Kasumi-1 (cell line): ENCODE data around the gene SPTBN2.
"Not testable (repeated sequence)": the region's sequence is repeated elsewhere in the genome, so short reads cannot be mapped to it uniquely, and the experiment has no call there.

ENCODE experiments used
- DNase-seq, 2 experiments: peaks; one replicate each; lab custom pipeline; 2025; lab: John Stamatoyannopoulos, UW

The SPTBN2 gene

DNA sequence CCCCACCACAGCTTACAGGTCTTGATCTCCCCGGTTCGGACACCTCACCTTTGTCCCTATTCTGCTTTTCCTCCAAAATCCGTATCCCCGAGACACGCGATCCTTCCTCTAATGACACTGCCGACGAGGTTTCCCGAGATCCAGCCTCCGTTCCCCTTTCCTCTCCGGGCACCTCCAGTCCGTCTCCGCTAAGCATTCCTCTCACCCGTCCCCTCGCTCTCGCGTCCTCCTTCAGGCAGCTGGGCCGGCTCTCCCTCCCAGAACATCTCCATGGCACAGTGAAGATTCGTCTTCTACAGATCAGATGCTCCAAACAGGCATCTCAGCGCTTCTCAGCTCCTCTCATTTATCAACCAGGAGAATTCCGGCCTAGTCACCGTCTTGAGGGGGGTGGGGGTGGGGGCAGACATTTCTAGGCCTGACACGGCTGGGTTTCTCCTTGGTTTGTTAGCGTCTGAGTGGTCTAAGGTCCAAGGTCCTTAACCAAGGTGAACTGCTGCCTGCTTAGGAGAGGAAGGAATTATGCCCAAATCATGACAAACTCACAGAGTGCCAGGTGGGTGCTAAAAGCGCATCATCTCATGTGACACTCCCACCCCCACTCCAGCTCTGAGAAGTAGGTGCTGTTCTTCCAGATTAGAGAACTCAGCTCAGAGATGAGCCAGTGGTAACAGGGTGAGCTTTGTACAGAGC, at the start of gene SPTBN2:
Gene SPTBN2 (minus strand): TSS at position 524 of the 693 bp plus-strand sequence. CDS start 7,976 bp downstream, outside the sequence.
- DNase-seq, result no peak

DNA sequence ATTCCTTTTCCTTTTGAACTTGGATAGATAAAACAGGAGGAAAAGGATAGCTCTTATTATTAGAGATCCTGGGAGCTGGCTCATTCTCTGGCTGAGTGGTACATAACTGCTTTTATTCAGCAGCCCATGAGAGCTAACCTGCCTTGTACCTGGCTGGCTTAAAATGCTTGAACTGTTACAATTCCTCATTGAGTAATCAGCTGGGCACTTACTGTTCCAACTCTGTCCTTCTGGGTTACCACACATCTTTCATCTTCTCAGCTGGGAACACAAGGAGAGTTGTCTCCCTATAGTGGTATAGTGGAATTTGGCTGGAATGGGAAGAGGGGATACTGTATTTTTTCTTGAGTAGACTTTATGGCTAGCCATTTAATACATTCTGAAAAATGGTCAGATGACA, 39.8 kb upstream of the SPTBN2 start:
- DNase-seq, result no peak

DNA sequence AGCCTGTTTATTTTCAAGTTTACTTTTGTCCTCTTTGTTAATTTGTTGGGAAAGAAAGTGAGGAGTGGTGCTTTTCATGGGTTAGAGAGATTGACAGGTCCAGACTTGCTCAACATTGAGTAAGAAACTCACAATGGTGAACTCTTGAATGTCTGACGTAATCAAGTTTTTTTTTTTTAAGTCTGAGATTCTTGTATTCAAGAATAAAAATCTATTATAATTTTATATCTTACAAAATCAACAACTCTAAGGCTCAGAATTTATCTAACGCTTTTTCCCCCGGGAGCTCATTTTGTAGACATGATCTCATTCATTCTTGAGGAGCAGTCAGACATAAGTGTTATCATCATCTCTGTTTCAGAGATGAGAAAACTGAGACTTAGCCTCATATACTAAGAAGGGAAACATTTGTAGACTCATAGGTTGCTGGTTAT, 39.1 kb upstream of the SPTBN2 start:
- no peak for DNase-seq

DNA sequence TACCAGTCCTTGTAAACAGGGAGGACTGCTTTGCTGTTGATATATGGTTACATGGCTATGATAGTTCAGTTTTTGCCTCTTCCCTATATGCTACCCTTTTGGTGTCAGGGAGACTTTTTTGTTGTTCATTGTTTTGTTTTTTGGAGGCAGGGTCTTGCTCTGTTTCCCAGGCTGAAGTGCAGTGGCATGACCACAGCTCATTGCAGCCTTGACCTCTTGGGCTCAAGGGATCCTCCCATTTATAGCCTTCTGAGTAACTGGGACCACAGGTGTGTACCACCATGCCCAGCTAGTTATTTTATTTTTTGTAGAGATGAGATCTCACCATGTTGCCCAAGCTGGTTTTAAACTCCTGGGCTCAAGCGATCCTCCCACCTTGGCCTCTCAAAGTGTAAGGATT, 38.6 kb upstream of the SPTBN2 start:
- DNase-seq, result no peak

DNA sequence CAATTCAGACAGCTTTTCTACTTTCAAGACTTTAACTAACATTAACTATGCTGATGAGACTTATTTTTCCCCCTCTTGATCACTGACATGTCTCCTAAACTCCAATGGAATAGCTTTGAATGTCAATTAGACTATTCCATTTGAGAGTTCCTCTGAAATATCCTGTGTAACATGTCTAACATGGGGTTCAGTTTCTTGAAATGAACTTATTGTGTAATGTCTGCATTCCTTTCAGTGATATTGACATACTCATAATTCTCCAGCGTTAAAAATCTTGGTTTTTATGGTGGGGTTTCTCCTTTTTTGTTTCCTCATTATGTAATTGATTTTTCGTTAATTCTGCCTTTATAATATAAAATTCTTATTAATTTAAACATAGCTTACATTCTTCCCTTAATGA, 37.7 kb upstream of the SPTBN2 start:
- DNase-seq, result no peak

DNA sequence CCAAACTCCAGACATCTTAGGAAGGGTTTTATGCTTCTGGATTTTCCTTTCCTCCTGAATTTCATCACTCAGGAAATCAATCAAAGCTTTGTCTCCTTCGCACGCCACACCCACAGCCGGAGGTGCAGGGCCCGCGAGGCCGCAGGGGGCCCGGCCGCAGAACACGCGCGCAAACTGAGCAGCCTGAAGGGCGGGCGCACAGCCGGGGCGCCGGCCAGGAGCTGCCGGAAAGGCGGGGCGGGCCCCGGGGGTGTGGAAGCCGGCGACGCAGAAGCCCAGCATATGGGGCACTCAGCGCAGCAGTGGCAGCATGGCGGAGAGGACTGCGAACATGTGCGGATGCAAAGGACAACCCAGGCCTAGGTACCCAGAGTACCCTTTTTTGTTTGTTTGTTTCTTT, 33.1 kb upstream of the SPTBN2 start:
- no peak for DNase-seq

DNA sequence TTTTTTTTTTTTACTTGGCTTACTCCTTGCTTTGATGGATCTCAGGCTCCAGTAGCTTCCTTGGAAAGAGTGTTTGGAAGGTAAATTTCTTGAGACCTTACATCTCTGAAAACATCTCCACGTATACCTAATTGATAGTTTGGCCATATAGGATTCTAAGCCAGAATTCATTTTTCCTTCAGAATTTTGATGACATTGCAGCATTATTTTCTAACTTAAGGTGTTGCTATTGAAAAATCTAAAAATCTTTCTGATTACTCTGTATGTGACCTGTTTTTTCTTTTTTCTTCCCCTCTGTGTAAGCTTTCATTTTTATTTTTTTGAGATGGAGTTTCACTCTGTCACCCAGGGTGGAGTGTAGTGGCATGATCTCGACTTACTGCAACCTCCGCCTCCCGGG, 23.1 kb upstream of the SPTBN2 start:
- DNase-seq, result no peak

DNA sequence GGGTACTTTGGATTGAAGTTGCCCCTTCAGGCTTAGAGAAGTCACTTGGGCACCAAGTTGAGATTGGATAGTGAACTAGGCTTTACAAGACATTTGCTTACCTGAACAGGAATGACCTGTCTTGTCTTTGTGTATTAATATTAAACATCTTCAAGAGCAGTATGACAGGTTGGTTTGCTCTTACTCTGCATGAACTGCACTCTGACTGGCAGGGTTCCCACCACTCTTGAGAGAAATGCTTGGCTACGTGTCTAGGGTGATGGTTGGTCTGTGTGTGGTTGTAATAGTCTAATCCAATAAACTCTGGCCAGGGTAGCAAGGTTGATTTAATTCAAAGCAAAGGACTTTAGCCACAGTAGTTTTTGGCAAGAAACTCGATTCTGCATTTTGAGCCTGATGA, 20.1 kb upstream of the SPTBN2 start:
- DNase-seq, result no peak

DNA sequence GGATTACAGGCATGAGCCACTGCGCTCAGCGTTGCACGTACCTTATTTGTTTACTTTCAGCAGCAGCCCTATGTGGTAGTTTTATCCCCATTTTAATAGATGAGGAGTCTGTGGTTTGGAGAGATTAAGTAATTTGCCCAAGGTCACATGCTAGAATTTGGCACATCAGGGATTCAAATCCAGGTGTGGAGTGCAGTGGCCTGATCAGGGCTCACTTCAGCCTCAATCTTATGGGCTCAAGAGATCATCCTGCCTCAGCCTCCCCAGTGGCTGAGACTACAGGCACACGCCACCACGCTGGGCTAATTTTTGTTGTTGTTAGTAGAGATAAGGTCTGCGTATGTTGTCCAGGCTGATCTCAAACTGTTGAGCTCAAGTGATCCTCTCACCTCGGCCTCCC, 18.5 kb upstream of the SPTBN2 start:
- no peak for DNase-seq

DNA sequence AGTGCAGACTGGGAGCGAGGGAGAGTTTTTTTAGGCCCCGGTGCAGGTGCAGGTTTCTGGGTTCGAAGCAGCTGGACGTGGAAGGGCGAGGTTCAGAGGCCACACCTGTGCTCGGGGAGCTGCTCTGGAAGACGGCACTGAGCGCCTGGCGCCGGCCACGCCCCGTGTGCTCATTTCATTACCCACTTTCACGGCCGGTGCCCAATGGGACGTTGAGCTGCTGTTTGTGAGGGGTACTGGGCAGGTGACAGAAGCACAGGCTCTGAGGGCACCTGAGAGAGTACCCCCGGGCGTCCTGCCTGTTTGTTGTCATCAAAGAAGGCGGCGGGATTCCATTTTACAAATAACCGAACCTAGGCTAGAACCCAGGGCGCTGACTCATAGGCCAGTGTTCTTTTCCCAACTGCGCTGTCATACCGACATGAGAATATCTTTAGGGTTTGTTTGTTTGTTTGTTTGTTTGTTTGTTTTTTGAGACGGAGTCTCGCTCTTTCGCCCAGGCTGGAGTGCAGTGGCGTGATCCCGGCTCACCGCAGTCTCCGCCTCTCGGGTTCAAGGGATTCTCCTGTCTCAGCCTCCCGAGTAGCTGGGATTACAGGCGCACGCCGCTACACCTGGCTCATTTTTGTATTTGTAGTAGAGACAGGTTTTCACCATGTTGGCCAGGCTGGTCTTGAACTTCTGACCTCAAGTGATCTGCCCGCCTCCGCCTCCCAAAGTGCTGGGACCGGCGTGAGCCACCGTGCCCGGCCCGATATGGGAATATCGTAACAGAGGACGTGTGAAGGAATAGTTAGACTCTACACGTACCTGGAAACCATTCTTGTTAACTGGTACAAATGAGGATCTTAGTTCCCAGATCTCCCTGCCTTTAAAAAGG, 16.6 kb upstream of the SPTBN2 start:
- peak in 1 of 2 experiments; percentile 38 for DNase-seq

DNA sequence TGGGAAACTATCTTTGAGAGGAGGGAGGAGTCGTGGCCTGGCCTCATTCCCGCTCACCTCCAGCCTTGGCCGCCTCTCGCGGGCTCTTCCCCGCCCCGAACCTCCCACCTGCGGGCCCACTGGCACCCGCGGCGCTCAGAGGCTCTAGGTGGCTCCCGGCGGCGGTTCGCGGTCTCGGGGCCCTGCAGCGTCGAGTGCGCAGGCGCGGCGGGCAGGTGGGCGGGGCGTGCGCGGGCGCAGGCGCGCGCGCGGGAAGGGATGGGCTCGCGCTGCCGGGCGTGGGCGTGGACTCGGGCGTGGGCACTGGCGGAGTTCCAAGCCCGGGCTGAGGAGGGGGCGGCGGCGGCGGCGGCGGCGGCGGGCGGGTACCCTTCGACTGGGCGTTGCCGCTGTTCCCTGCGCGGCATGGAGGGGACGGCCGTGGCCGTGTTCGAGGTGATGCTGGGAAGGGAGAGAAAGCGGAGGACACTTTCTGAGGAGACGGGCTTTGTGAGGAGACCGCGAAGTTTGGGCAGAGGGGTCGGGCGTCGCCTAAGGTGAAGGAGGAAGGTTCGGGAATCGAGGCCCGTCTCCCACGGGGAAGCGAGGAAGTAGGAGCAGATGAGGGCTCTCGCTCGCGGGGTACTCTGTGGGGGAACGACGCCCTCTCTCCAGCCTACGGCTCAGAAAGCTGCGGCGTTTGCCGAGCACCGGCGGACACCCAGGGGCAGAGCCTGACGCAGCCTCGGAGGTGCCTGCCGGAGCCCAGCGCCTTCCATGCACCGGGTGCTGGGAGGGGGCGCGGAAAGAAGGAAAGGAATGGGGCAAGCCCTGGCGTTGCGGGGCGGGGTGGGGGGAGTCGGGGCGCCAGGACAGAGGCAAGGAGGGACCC, 15.7 kb upstream of the SPTBN2 start:
- peak; percentile 48 to 62 for DNase-seq

DNA sequence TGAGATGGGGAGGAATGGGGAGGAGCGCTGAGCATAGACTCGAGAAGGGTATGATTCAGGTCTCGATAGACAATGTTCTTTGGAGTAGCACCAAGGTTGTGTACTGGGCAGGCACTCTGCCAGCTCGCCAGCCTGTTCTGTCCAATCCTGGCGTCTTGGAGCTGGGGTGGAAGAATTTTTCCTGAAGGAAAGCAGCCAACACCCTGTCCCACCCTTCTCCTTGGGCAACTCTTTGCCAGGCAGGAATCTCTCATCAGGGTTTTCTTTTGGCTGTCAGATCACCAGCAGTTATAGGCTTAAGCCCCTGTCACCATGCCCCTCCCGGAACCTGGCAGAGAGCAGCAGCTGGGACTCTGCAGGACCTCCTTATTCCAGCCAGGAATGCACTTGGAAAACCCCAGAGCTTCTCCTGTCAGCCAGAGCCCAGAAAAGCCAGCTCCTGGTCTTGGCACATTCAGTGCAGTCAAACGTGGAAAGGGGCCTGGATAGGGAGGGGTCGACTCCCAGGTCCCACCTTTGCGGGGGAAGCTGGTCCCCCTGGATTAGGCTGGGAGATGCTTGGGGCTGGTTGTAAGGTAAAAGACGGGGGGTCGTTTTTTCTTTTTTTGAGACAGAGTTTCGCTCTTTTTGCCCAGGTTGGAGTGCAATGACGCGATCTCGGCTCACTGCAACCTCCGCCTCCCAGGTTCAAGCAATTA, 14.4 kb upstream of the SPTBN2 start:
- DNase-seq, result no peak

DNA sequence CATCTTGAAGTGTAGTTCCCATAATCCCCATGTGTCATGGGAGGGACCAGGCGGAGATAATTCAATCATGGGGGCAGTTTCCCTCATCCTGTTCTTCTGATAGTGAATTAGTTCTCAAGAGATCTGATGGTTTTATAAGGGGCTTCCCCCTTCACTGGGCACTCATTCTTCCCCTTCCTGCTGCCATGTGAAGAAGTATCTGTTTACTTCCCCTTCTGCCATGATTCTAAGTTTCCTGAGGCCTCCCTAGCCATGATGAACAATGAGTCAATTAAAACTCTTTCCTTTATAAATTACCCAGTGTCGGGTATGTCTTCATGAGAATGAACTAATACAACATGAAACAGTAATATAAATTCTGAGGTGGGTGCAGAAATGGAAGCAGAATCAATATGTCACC, 12.1 kb upstream of the SPTBN2 start:
- no peak for DNase-seq

DNA sequence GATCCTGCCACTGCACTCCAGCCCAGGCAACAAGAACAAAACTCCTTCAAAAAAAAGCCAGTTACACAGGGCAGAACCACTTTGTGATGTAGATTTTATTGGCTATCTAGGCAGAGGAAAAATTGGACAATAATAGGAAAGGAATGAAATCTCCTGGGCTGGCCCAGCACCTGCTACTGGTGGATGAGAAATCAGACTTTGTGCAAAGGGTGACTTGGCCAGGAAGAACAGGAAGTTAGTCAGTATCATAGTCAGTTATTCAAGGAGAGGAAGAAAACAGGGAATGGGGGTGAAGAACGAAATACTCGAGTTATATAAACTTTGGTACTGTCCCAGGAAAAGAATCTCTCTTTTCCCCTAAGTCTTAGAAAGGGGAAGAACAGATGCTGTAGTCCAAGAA, 11.0 kb upstream of the SPTBN2 start:
- no peak for DNase-seq

DNA sequence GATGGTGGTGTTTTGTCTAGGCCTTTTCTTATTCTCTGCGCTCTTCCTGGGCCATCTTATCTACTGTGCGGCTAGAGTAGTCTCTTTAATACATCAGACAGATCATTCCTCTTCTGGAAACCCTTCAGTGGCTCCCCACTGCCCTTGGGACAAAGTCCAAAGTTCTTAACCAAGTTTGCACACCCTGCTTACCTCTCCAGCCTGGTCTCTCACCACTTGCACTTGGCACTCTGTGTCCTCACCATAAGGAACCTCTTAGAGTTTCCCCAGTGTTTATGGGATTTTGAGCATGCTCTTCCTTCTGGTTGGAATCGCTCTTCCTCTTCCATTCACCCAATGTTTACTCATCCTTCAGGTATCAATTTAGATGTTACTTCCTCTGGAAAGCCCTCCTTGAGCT, 5.2 kb upstream of the SPTBN2 start:
- DNase-seq, result no peak

DNA sequence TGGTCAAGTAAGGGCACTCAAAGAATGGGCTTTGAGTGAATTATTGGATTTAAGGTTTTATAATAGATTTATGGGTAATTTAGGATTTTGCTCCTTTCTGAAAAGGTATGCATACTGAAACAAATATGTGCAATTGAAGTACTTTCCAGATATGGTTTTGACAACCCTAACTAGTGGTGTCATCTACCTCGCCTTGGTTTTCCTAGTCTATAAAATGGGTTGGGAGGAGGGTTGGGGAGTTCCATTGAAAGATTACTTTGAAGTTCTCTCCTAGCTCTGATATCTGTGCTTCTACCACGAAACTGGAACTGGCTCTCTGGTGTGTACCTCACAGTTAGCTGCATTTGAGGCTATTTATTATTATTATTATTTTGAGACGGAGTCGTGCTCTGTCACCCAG, 431 bp upstream of the SPTBN2 start:
- no peak for DNase-seq

DNA sequence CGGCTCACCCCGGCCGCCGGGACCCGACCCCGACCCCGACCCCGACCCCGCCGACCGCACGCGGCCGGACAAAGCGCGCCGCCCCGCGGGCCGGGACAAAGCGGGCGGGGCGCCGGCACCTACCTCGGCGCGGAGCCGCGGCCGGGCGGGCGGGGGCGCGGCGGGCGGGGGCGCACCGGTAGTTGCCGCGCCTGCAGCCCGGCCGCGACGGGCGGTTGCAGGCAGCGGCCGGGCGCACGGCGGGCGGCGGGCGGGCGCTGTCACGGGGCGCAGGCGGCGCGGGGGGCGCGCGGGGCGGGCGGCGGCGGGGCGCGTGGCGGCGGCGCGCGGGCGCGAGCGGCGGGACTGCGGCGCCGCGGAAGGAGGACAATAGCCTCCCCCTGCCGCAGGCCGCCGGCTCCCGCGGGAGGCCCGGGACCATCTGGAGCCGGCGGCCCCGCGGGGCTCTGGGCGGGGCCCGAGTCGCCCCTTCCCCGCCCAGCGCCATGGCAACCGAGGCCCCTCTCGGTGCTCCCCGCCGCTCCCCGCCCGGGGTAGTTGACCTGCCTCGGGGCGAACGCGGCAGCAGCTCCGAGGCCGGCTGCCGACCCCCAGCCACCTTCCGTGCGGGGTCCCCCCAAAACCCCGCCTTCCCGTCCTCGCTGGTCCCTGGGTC, 851 bp downstream of the SPTBN2 start:
- DNase-seq, result no peak

DNA sequence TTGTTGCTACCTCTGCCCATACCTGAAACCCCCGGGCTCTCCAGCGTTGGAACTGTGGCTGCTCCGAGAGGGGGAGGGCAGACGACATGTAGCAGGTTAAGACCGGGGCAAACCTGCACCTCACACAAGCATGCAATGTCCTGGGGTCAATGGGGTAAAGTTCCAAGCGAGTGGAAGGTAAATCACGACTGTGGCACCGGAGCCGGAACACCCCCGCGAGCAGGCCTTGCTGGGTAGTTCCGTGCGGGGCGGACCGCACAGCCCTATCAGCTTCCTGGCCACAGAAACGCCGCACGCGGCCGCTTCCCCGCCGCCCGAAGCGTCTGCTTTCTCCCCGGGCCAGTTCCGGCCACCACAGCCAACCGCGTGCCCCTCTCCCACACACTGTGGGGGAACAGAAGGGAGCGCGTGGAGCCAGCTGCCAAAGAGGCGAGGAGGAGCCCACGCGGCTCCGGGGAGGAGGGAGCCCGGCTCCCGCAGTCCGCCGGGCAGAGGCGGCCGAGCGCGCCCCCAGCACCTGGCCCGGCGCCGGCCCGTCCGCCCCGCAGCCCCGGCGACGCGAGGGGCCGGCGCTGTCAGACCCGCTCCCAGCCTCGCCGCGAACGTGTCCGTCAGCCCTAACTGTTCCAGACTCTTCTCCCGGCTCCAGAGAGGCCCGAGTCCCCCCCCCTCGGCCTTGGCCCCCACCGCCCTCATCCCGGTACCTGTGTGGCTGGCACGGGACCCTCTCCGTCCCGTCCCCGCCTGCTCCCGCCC, 1.6 kb downstream of the SPTBN2 start:
- no peak for DNase-seq

DNA sequence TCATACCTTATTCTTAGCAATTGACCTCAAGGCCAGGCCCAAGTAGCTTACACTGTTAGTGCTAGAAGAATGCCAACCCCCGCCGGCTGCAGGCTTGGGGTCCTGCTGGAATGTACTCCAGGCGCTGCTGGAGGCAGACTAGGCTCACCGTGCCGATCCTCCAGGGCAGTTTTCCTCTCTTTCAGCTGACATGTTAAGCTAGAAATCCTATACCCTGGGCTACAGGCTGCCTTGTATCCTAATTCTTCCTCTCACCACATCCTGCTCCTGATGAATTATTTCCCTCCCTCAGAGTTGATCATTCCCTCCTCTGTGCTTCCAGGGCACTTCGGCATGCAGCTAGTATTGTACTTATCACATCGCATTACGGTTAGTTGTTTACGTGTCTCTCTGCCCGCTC, 3.4 kb downstream of the SPTBN2 start:
- DNase-seq, result no peak

DNA sequence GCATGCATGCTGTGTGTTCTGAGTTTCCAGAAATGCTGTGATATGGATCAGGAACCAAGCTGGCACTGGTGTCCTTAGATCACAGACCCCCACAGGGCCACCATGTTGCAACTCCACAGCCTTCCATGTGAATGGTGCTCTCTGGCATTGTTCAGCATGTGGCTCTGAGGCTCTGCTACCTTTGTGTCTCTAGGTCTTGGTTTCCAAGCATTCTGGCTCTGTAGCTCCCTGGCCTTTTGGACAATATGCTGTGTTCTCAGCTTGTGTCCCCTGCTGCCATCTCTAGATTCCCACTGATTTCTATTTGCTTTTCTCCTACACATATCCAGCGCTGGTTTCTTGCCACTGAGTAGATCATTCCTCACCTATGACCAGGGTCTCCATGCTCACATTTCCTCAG, 3.9 kb downstream of the SPTBN2 start:
- no peak for DNase-seq

DNA sequence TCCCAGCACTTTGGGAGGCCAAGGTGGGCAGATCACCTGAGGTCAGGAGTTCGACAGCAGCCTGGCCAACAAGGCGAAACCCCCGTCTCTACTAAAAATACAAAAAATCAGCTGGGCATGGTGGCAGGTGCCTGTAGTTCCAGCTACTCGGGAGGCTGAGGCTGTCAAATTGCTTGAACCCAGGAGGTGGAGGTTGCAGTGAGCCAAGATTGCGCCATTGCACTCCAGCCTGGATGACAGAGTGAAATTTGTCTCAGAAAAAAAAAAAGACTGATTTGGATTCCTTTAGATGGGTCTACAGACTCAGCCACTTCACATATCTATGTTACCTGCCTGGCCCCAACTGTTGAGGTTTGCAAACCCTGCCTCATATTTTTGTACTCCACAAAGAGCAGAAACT, 4.8 kb downstream of the SPTBN2 start:
- DNase-seq, result not testable (repeated sequence)
